HepG2 (cell line): Measurements from ENCODE around the gene DPPA4. TPM values are rescaled to one million over a fixed set of nuclear protein-coding genes. Genes with fewer than 3 reads are reported as not detected.

ENCODE experiments used
- ATAC-seq: fragments of 200-7000 bp; cut with Tn5 transposase; 3 replicates; pipeline ENCODE4 v1.9.1; 2020; ENCODE audit warnings: mild to moderate bottlenecking, moderate library complexity
- BruUV-seq: library from RNA; stranded (reverse); fragments of 400-500 nt; replicated peaks from 2 replicates; lab custom pipeline; 2021; lab: Mats Ljungman, UMichigan
- CTCF ChIA-PET: fragments of 300-600 bp; formaldehyde crosslinking; extraction: SDS; loops from one replicate; lab custom pipeline; 2021; ENCODE audit warnings: low total read pairs, inconsistent platforms, low intra/inter-chr PET ratio; lab: Yijun Ruan, JAX
- POLR2A ChIA-PET: fragments of 350-600 bp; sonication (Branson Sonifier 250); formaldehyde crosslinking; loops from one replicate; lab custom pipeline; 2020; ENCODE audit warnings: antibody characterized with exemption, inconsistent platforms; lab: Yijun Ruan, JAX
- DNase-seq: peaks from one replicate; pipeline ENCODE4 v3.0.0-alpha.2; 2015; ENCODE audit warnings: low spot score
- FAIRE-seq: peaks from 3 replicates; lab custom pipeline; 2011; peaks lifted over from hg19 to GRCh38; lab: Jason Lieb, UNC
- H2AFZ ChIP-seq: one replicate; pipeline ENCODE4 v1.6.1; 2011; ENCODE audit warnings: low read length, inconsistent platforms
- H3K27ac ChIP-seq: fragments of 300-600 bp; 3 replicates; pipeline ENCODE4 v1.8.0; 2011; ENCODE audit warnings: mixed run types, mild to moderate bottlenecking, mixed read lengths, low read length, inconsistent platforms; ENCODE audit not compliant: insufficient read depth; ENCODE audit errors: extremely low read length
- H3K27me3 ChIP-seq, 2 experiments: fragments of 200-600 bp in 1 of 2; 2 replicates in 1 of 2; 3 replicates in 1 of 2; pipeline versions ENCODE4 v1.6.0 to v1.8.0; 2011; ENCODE audit warnings: low read length in 2 of 2, mild to moderate bottlenecking in 2 of 2, moderate library complexity in 2 of 2, inconsistent platforms in 1 of 2; ENCODE audit not compliant: insufficient read depth in 2 of 2, control insufficient read depth in 1 of 2
- H3K36me3 ChIP-seq, 2 experiments: fragments of 200-600 bp in 1 of 2; replicated peaks in 1 of 2; 2 replicates in 1 of 2; 3 replicates in 1 of 2; pipeline versions ENCODE4 v1.5.1 to v1.8.0; 2011; ENCODE audit warnings: low read length in 2 of 2, inconsistent platforms in 1 of 2; ENCODE audit not compliant: insufficient read depth in 2 of 2, control insufficient read depth in 1 of 2
- H3K4me1 ChIP-seq: 2 replicates; pipeline ENCODE4 v1.5.1; 2012; ENCODE audit warnings: low read length, inconsistent platforms; ENCODE audit not compliant: insufficient read depth
- H3K4me2 ChIP-seq: 2 replicates; pipeline ENCODE4 v1.6.0; 2011; ENCODE audit warnings: low read depth, low read length, inconsistent platforms
- H3K4me3 ChIP-seq, 3 experiments: fragments of 200-600 bp in 1 of 3; sonication (generic), shearing (Covaris generic) in 1 of 3; replicated peaks in 1 of 3; 2 replicates each; pipeline ENCODE4 v1.5.1; 2011 to 2016; ENCODE audit warnings: low read length in 3 of 3, inconsistent platforms in 2 of 3, low read depth in 2 of 3, mild to moderate bottlenecking in 2 of 3, control low read depth in 1 of 3, mixed read lengths in 1 of 3; ENCODE audit not compliant: insufficient read depth in 1 of 3
- H3K79me2 ChIP-seq: one replicate; pipeline ENCODE4 v1.6.1; 2011; ENCODE audit warnings: low read length, inconsistent platforms; ENCODE audit not compliant: insufficient read depth
- H3K9ac ChIP-seq: 2 replicates; pipeline ENCODE4 v1.6.0; 2011; ENCODE audit warnings: mild to moderate bottlenecking, low read depth, low read length, inconsistent platforms; ENCODE audit not compliant: insufficient read depth
- H3K9me3 ChIP-seq: 2 replicates; pipeline ENCODE4 v1.5.1; 2012; ENCODE audit warnings: mild to moderate bottlenecking, low read length
- H4K20me1 ChIP-seq: 2 replicates; pipeline ENCODE4 v1.6.0; 2011; ENCODE audit warnings: inconsistent platforms, mild to moderate bottlenecking, low read length, moderate library complexity; ENCODE audit not compliant: insufficient read depth
- EED ChIP-seq: sonication (generic); formaldehyde crosslinking; IDR thresholded peaks from 2 replicates; pipeline ENCODE4 v1.5.0; 2020; ENCODE audit warnings: mild to moderate bottlenecking, missing genetic modification reagents
- FOXA1 ChIP-seq, 2 experiments: fragments of 450-650 bp in 1 of 2; sonication (generic) in 1 of 2; formaldehyde crosslinking in 1 of 2; IDR thresholded peaks; 2 replicates each; pipeline versions ENCODE4 v1.4.0 to v1.6.1; 2016 to 2020; ENCODE audit warnings: missing genetic modification reagents in 1 of 2
- FOXJ3 ChIP-seq: sonication (generic); formaldehyde crosslinking; IDR thresholded peaks from 2 replicates; pipeline ENCODE4 v1.4.0; 2020; ENCODE audit warnings: missing genetic modification reagents, mild to moderate bottlenecking, borderline replicate concordance
- GABPB1 ChIP-seq: IDR thresholded peaks from 2 replicates; pipeline ENCODE4 v1.6.1; 2016; ENCODE audit warnings: mild to moderate bottlenecking, missing genetic modification reagents, moderate library complexity, missing compliant biosample characterization
- HHEX ChIP-seq: IDR thresholded peaks from 2 replicates; pipeline ENCODE4 v1.6.1; 2016; ENCODE audit warnings: control low read depth
- MAFG ChIP-seq: sonication (generic); formaldehyde crosslinking; IDR thresholded peaks from 2 replicates; pipeline ENCODE4 v1.5.1; 2020; ENCODE audit warnings: mild to moderate bottlenecking, missing genetic modification reagents
- MXI1 ChIP-seq: IDR thresholded peaks from 3 replicates; pipeline ENCODE4 v1.6.1; 2012; ENCODE audit warnings: low read depth, low read length, inconsistent platforms, borderline replicate concordance
- RELA ChIP-seq: sonication (generic); formaldehyde crosslinking; IDR thresholded peaks from 2 replicates; pipeline ENCODE4 v1.4.0; 2020; ENCODE audit warnings: missing genetic modification reagents
- RXRA ChIP-seq: sonication (generic); formaldehyde crosslinking; IDR thresholded peaks from 2 replicates; pipeline ENCODE4 v1.5.1; 2020; ENCODE audit warnings: missing genetic modification reagents
- ZBTB21 ChIP-seq: sonication (generic); formaldehyde crosslinking; IDR thresholded peaks from 2 replicates; pipeline ENCODE4 v1.4.0; 2020; ENCODE audit warnings: missing genetic modification reagents
- ZFP36L2 ChIP-seq: sonication (generic); formaldehyde crosslinking; IDR thresholded peaks from 2 replicates; pipeline ENCODE4 v1.4.0; 2020; ENCODE audit warnings: missing genetic modification reagents
- ZNF124 ChIP-seq: sonication (generic); formaldehyde crosslinking; IDR thresholded peaks from 2 replicates; pipeline ENCODE4 v1.4.0; 2020; ENCODE audit warnings: missing genetic modification reagents
- ZNF263 ChIP-seq: sonication (generic); formaldehyde crosslinking; IDR thresholded peaks from 2 replicates; pipeline ENCODE4 v1.4.0; 2020; ENCODE audit warnings: missing genetic modification reagents
- ZNF451 ChIP-seq: sonication (generic); formaldehyde crosslinking; IDR thresholded peaks from 2 replicates; pipeline ENCODE4 v1.5.0; 2020; ENCODE audit warnings: mild to moderate bottlenecking, missing genetic modification reagents
- ZNF747 ChIP-seq: sonication (generic); formaldehyde crosslinking; IDR thresholded peaks from 2 replicates; pipeline ENCODE4 v1.8.1; 2023; ENCODE audit warnings: missing genetic modification reagents, mild to moderate bottlenecking, borderline replicate concordance
- ZNF784 ChIP-seq: sonication (generic); formaldehyde crosslinking; IDR thresholded peaks from 2 replicates; pipeline ENCODE4 v1.5.1; 2020; ENCODE audit warnings: missing genetic modification reagents, mild to moderate bottlenecking, borderline replicate concordance
- ZSCAN9 ChIP-seq: IDR thresholded peaks from 2 replicates; pipeline ENCODE4 v1.6.1; 2016; ENCODE audit warnings: borderline replicate concordance
- WGBS: methylation state at CpG from one replicate; pipeline ENCODE4 v1.1.6; 2017; ENCODE audit warnings: low lambda C conversion rate; 5-methylcytosine and 5-hydroxymethylcytosine counted together
- in situ Hi-C: cut with HindIII; loops from 2 replicates; pipeline ENCODE4 v1.10.0; 2017; ENCODE audit warnings: low pct_unique_long_range_greater_than_20kb; ENCODE audit not compliant: extremely low pct_ligation_motif_present
- intact Hi-C: fragments of 100-400 bp; cut with micrococcal nuclease; formaldehyde crosslinking; loops from one replicate; pipeline ENCODE4 v1.10.0; 2022; ENCODE audit not compliant: unreplicated experiment
- polyA plus RNA-seq, 8 experiments: library from polyadenylated mRNA; depleted of rRNA in 3 of 8; stranded (reverse) in 7 of 8; unstranded in 1 of 8; fragments of >200 nt; fragmentation: Illumina TruSeq in 4 of 8; extraction: Trizol in 4 of 8; gene quantifications; 2 replicates each; pipeline versions ENCODE4 v1.2.1 to v1.2.3, GENCODE V29; 2011 to 2016; ENCODE audit warnings: low read depth in 4 of 8, missing spikeins in 1 of 8, mixed read lengths in 1 of 8; ENCODE audit not compliant: insufficient read depth in 1 of 8
- total RNA-seq, 5 experiments: library from RNA; depleted of rRNA; stranded (reverse); fragments of >200 nt; fragmentation: Illumina TruSeq; extraction: Trizol; gene quantifications; 2 replicates each; pipeline ENCODE4 v1.2.3, GENCODE V29; 2016; ENCODE audit warnings: low read depth in 1 of 5
- TF ChIP-seq, protein P1 (sequence below): sonication (generic); formaldehyde crosslinking; IDR thresholded peaks from 2 replicates; pipeline ENCODE4 v1.5.0; 2020; ENCODE audit warnings: missing genetic modification reagents

DPPA4 gene
- total and polyA plus RNA-seq, 2 of the 13 experiments (the other 11 are each of a cell fraction or from before 2014, with no cell fraction given): not detected

DNA sequence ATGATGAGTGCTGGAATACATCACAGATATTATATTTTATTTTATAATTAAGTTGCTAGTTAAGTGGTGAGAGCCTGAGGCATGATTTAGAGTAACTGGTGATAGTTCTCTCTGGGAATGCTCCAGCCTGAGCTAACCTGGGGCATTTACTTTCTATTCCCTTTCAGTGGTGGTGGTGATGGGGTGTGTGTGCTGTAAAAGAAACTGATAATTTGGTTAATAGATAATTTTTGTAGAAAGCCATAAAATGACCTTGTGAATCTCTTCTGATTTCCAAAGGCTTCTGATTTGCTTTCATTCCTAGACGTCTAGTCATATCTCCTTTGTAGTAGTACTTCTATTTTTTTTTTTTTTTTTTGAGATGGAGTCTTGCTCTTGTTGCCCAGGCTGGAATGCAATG is 46.8 kb upstream of the DPPA4 start (continued):
- no peak for TF ChIP-seq RELA
- TF ChIP-seq ZFP36L2 (CRISPR knock-in tag): no peak
- TF ChIP-seq ZNF784 (CRISPR knock-in tag): no peak
- TF ChIP-seq, all 625 proteins: peak for 0

- TF ChIP-seq RXRA (CRISPR knock-in tag): no peak
- no peak for TF ChIP-seq ZNF747 (CRISPR knock-in tag)
- TF ChIP-seq, protein P1, sequence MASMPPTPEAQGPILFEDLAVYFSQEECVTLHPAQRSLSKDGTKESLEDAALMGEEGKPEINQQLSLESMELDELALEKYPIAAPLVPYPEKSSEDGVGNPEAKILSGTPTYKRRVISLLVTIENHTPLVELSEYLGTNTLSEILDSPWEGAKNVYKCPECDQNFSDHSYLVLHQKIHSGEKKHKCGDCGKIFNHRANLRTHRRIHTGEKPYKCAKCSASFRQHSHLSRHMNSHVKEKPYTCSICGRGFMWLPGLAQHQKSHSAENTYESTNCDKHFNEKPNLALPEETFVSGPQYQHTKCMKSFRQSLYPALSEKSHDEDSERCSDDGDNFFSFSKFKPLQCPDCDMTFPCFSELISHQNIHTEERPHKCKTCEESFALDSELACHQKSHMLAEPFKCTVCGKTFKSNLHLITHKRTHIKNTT: no peak
- no peak for TF ChIP-seq ZNF451 (CRISPR knock-in tag)
- TF ChIP-seq ZBTB21 (CRISPR knock-in tag): no peak
- no peak for TF ChIP-seq ZSCAN9 (CRISPR knock-in tag)
- no peak for TF ChIP-seq EED (CRISPR knock-in tag)
- no peak for TF ChIP-seq FOXJ3 (CRISPR knock-in tag)
- TF ChIP-seq ZNF124 (CRISPR knock-in tag): no peak
- TF ChIP-seq GABPB1 (CRISPR knock-in tag): no peak
- no peak for TF ChIP-seq FOXA1 (IDR thresholded peaks at IDR 0.05)
- no peak for TF ChIP-seq FOXA1 (CRISPR knock-in tag; IDR thresholded peaks at IDR 0.05)
- TF ChIP-seq ZNF263 (CRISPR knock-in tag): no peak
- no peak for TF ChIP-seq MXI1
- no peak for TF ChIP-seq HHEX (CRISPR knock-in tag)
- no peak for TF ChIP-seq MAFG (CRISPR knock-in tag)
- Histone ChIP-seq H3K4me2 (no peak overlapping the region), H3K9me3 (no peaks in the 10 kb centered on the region), H3K4me1 (no peaks in the 10 kb centered on the region), H4K20me1 (no peaks in the 10 kb centered on the region), H3K27ac (no peak overlapping the region), H2AFZ (no peak overlapping the region), H3K4me3 (no peak overlapping the region), H3K27me3 (no peaks in the 10 kb centered on the region), H3K36me3 (no peaks in the 10 kb centered on the region), H3K79me2 (no peaks in the 10 kb centered on the region), H3K9ac (no peak overlapping the region)
- ATAC-seq (no peak), FAIRE-seq (no peak), DNase-seq (no peak)
- in situ Hi-C loops (no loop called here), intact Hi-C loops (no loop called here)
- ChIA-PET CTCF (no interaction called here), POLR2A (no interaction called here)
- 45% methylated on average over 7 of the region's 7 CpGs for WGBS
- BruUV-seq: no TSS peak
These were observed 45.2 kb upstream of the DPPA4 start for GRCh38 chr3:109382588-109382987.
